Measurements from ENCODE around the gene FUOM. TPM values are rescaled to one million over a fixed set of nuclear protein-coding genes. Genes with fewer than 3 reads are reported as not detected.
A peak's percentile ranks its signal among the peaks of the same experiment; 100 is the strongest.

The FUOM gene
- polyA plus RNA-seq, 1 of the 3 experiments (the other 2 are of a cell fraction): 32.5 TPM

DNA sequence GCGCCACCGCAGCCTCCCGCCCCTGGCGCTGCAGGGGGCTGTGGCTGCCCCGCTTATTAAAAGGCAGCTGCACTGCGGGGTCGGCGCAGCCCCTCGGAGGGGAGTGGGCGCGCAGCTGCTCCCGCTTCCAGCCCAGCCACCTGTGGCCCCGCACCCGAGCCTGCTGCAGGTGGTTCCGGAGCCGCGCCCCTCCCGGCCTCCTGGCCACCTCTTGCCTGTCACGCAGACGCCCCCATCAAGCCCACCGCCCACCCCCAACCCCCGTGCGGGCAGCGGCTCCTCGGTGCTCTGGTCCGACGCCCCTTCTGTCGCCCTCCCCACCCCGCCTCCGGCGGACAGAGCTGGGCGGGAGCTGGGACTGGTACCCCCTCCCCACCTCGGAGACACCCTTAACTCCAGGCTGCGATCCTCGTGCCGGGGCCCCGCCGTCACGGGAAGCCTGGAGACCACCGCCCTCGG, 21.7 kb downstream of the FUOM start:
- no peaks in the 10 kb centered on the region for H4K20me1 ChIP-seq (ENCODE audit: insufficient read depth)
- no peak overlapping the region for H3K9ac ChIP-seq
- 3% methylated on average over 13 of the region's 41 CpGs for WGBS (ENCODE audit: low lambda C conversion rate)
- no peaks in the 10 kb centered on the region for H3K9me3 ChIP-seq
- H3K27ac ChIP-seq (ENCODE audit: low read depth in 2 of 2, low read length in 1 of 2): no peak overlapping the region
- no peak for DNase-seq
- H3K4me1 ChIP-seq (ENCODE audit: control insufficient read depth in 1 of 2, insufficient read depth in 2 of 2, low read depth in 1 of 2, low read length in 1 of 2): peaks cover 0 to 2% of the 10 kb centered on the region in 2 experiments; a peak in 2 of 4 replicates
- peaks cover 66% of the 10 kb centered on the region for H3K27me3 ChIP-seq (ENCODE audit: insufficient read depth)
- H2AFZ ChIP-seq (ENCODE audit: low read depth): no peak overlapping the region
- no peaks in the 10 kb centered on the region for H3K36me3 ChIP-seq (replicated peaks in 1 of 2; ENCODE audit: control insufficient read depth in 1 of 2, insufficient read depth in 2 of 2, low read length in 1 of 2)
- TF ChIP-seq RAD21 (IDR thresholded peaks at IDR 0.05; ENCODE audit: low read length): no peak
- H3K79me2 ChIP-seq (ENCODE audit: insufficient read depth): no peaks in the 10 kb centered on the region
- H3K4me3 ChIP-seq (ENCODE audit: low read depth in 2 of 2, low read length in 1 of 2): no peak overlapping the region; a peak in 1 of 4 replicates
- POLR2A ChIA-PET: interaction anchor here (0.6 to 1.5 kb wide), 2 partner anchors 11 to 13 kb away, joined by 3 to 6 read pairs; no protein-coding TSS in a partner anchor
- H3K9me2 ChIP-seq: no peaks in the 10 kb centered on the region
- CTCF ChIA-PET: interaction anchor here (1.2 to 1.4 kb wide), 2 partner anchors 12 to 21 kb away, joined by 3 to 4 read pairs; partner anchors contain the start of gene FUOM
- peak overlapping the region; percentile 79; the same call in 1 of the 2 replicates for H3K4me2 ChIP-seq
- H3F3A ChIP-seq (replicated peaks; ENCODE audit: insufficient read depth): no peaks in the 10 kb centered on the region

- no peak overlapping the region for H2AFZ ChIP-seq (ENCODE audit: low read depth)
- WGBS (ENCODE audit: low lambda C conversion rate): 0% methylated on average over 9 of the region's 75 CpGs
Measured at GRCh38 chr10:133335246-133336117, 22.3 kb downstream of the FUOM start.

GRCh38 chr10:133334503-133335245, 23.1 kb downstream of the FUOM start:
- no peaks in the 10 kb centered on the region for H3K36me3 ChIP-seq (replicated peaks in 1 of 2; ENCODE audit: control insufficient read depth in 1 of 2, insufficient read depth in 2 of 2, low read length in 1 of 2)
- H3F3A ChIP-seq (replicated peaks; ENCODE audit: insufficient read depth): no peaks in the 10 kb centered on the region
- peak overlapping the region; percentile 30 to 46; a peak in 3 of 4 replicates for H3K4me3 ChIP-seq (ENCODE audit: low read depth in 2 of 2, low read length in 1 of 2)
- WGBS (ENCODE audit: low lambda C conversion rate): 21% methylated on average over 9 of the region's 51 CpGs
- no peak overlapping the region for H3K27ac ChIP-seq (ENCODE audit: low read depth in 2 of 2, low read length in 1 of 2)
- no peak overlapping the region for H3K9ac ChIP-seq
- H3K4me2 ChIP-seq: peak overlapping the region; percentile 79; the same call in 1 of the 2 replicates
- POLR2A ChIA-PET: interaction anchor here (0.6 to 1.1 kb wide), 2 partner anchors 13 to 28 kb away, joined by 4 read pairs; partner anchors contain the start of gene PRAP1
- DNase-seq: peak; percentile 70
- no peaks in the 10 kb centered on the region for H3K79me2 ChIP-seq (ENCODE audit: insufficient read depth)
- peaks cover 57% of the 10 kb centered on the region for H3K27me3 ChIP-seq (ENCODE audit: insufficient read depth)
- peaks cover 0 to 2% of the 10 kb centered on the region in 2 experiments; a peak in 2 of 4 replicates for H3K4me1 ChIP-seq (ENCODE audit: control insufficient read depth in 1 of 2, insufficient read depth in 2 of 2, low read depth in 1 of 2, low read length in 1 of 2)
- H3K9me2 ChIP-seq: no peaks in the 10 kb centered on the region
- no peak overlapping the region for H2AFZ ChIP-seq (ENCODE audit: low read depth)
- H3K9me3 ChIP-seq: no peaks in the 10 kb centered on the region
- CTCF ChIA-PET: interaction anchor here (1.0 to 1.2 kb wide), 3 partner anchors 13 to 27 kb away, joined by 3 to 4 read pairs (median 3); partner anchors contain the start of gene PRAP1
- TF ChIP-seq MXI1 (IDR thresholded peaks at IDR 0.05; ENCODE audit: low read depth, low read length) (no peak), TEAD4 (IDR thresholded peaks at IDR 0.05; ENCODE audit: borderline replicate concordance, insufficient read depth) (no peak), FOSL2 (IDR thresholded peaks at IDR 0.05; ENCODE audit: borderline replicate concordance, low read depth) (no peak), JUND (IDR thresholded peaks at IDR 0.05) (no peak), EP300 (IDR thresholded peaks at IDR 0.05; ENCODE audit: borderline replicate concordance in 1 of 2, low read depth in 1 of 2, low read length in 1 of 2) (no peak), RFX5 (IDR thresholded peaks at IDR 0.05; ENCODE audit: low read length) (no peak), CHD2 (IDR thresholded peaks at IDR 0.05; ENCODE audit: low read length, partially characterized antibody) (no peak), GATA2 (CRISPR knock-in tag; IDR thresholded peaks at IDR 0.05) (no peak), SMC3 (IDR thresholded peaks at IDR 0.05; ENCODE audit: low read depth, low read length) (no peak), RAD21 (IDR thresholded peaks at IDR 0.05; ENCODE audit: low read length) (no peak)
- TF ChIP-seq, protein P1, sequence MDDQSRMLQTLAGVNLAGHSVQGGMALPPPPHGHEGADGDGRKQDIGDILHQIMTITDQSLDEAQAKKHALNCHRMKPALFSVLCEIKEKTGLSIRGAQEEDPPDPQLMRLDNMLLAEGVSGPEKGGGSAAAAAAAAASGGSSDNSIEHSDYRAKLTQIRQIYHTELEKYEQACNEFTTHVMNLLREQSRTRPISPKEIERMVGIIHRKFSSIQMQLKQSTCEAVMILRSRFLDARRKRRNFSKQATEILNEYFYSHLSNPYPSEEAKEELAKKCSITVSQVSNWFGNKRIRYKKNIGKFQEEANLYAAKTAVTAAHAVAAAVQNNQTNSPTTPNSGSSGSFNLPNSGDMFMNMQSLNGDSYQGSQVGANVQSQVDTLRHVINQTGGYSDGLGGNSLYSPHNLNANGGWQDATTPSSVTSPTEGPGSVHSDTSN (IDR thresholded peaks at IDR 0.05): no peak
- H4K20me1 ChIP-seq (ENCODE audit: insufficient read depth): no peaks in the 10 kb centered on the region

More at GRCh38 chr10:133335246-133336117, 22.3 kb downstream of the FUOM start:
- ChIA-PET POLR2A (interaction anchor here (1.1 to 1.5 kb wide), 2 partner anchors 10 to 12 kb away, joined by 4 to 6 read pairs; partner anchors contain the start of gene PRAP1), CTCF (interaction anchor here (1.0 to 1.4 kb wide), 5 partner anchors 11 to 28 kb away, joined by 3 to 4 read pairs (median 3); partner anchors contain the start of genes FUOM and PRAP1)
- DNase-seq: peak; percentile 67
- Histone ChIP-seq H3F3A (replicated peaks; ENCODE audit: insufficient read depth) (no peaks in the 10 kb centered on the region), H3K4me1 (ENCODE audit: control insufficient read depth in 1 of 2, insufficient read depth in 2 of 2, low read depth in 1 of 2, low read length in 1 of 2) (peaks cover 0 to 2% of the 10 kb centered on the region in 2 experiments; a peak in 2 of 4 replicates), H3K27me3 (ENCODE audit: insufficient read depth) (peaks cover 65% of the 10 kb centered on the region), H3K9me3 (no peaks in the 10 kb centered on the region), H3K9ac (no peak overlapping the region), H3K4me2 (peak overlapping the region; percentile 79), H3K36me3 (replicated peaks in 1 of 2; ENCODE audit: control insufficient read depth in 1 of 2, insufficient read depth in 2 of 2, low read length in 1 of 2) (no peaks in the 10 kb centered on the region), H4K20me1 (ENCODE audit: insufficient read depth) (no peaks in the 10 kb centered on the region), H3K79me2 (ENCODE audit: insufficient read depth) (no peaks in the 10 kb centered on the region), H3K9me2 (no peaks in the 10 kb centered on the region), H3K27ac (ENCODE audit: low read depth in 2 of 2, low read length in 1 of 2) (no peak overlapping the region), H3K4me3 (ENCODE audit: low read depth in 2 of 2, low read length in 1 of 2) (peak overlapping the region; percentile 30 to 46; a peak in 3 of 4 replicates)
- TF ChIP-seq USF1 (IDR thresholded peaks at IDR 0.05; ENCODE audit: borderline replicate concordance, low read depth) (no peak), SIN3A (IDR thresholded peaks at IDR 0.05; ENCODE audit: borderline replicate concordance, low read depth, low read length) (no peak)

All from SK-N-SH (cell line).